Retinal pigment epithelial cell (primary cell): ENCODE data around the gene HTRA3.

Experiments
- DNase-seq: peaks from one replicate; pipeline ENCODE4 v3.0.0-alpha.2; 2010; ENCODE audit warnings: low read depth
- H3K4me3 ChIP-seq: 2 replicates; pipeline ENCODE4 v1.5.1; 2011; ENCODE audit warnings: mild to moderate bottlenecking, low read length, control low read depth, moderate library complexity
- TF ChIP-seq, protein P1 (sequence below): conservative IDR thresholded peaks from 2 replicates; pipeline ENCODE4 v1.5.1; 2011; ENCODE audit warnings: low read depth, low read length, control low read depth, inconsistent platforms

The HTRA3 gene

DNA sequence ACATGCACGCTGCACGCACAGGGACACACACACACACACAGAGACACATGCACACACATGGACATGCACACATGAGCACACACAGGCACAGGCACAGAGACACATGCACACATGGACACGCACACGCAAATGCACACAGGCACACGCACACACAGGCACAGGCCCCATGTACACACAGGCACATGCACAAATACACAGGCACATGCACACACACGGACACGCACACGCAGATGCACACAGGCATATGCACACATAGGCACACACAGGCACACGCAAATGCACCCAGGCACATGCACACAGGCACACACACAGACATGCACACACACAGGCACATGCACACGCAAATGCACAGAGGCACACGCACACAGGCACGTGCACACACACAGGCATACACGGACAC, 30.3 kb upstream of the HTRA3 start:
- TF ChIP-seq, protein P1, sequence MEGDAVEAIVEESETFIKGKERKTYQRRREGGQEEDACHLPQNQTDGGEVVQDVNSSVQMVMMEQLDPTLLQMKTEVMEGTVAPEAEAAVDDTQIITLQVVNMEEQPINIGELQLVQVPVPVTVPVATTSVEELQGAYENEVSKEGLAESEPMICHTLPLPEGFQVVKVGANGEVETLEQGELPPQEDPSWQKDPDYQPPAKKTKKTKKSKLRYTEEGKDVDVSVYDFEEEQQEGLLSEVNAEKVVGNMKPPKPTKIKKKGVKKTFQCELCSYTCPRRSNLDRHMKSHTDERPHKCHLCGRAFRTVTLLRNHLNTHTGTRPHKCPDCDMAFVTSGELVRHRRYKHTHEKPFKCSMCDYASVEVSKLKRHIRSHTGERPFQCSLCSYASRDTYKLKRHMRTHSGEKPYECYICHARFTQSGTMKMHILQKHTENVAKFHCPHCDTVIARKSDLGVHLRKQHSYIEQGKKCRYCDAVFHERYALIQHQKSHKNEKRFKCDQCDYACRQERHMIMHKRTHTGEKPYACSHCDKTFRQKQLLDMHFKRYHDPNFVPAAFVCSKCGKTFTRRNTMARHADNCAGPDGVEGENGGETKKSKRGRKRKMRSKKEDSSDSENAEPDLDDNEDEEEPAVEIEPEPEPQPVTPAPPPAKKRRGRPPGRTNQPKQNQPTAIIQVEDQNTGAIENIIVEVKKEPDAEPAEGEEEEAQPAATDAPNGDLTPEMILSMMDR: no peak
- no peak overlapping the region for H3K4me3 ChIP-seq

DNA sequence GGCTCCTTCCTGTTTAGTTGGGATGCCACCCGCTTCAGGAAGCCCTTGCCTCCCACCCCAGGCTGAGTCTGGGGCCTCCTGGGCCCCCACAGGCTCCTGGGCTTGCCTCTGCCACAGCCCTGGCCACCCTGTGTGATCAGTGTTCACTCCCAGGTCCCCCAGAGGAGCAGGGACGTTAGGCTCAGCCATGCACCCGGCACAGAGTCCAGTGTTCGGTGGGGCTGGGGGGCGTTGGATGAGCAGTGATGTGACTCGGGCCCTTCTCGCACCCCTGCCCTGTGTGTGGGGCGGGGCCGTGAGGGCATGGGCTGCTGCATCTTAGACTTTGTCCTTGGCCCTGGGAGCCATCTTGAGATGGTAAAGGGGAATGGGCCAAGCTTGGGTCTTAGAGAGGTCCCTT, 29.9 kb upstream of the HTRA3 start:
- TF ChIP-seq, protein P1: no peak
- H3K4me3 ChIP-seq: no peak overlapping the region
- DNase-seq: no peak

More for the DNA sequence above, 30.3 kb upstream of the HTRA3 start:
- no peak for DNase-seq

DNA sequence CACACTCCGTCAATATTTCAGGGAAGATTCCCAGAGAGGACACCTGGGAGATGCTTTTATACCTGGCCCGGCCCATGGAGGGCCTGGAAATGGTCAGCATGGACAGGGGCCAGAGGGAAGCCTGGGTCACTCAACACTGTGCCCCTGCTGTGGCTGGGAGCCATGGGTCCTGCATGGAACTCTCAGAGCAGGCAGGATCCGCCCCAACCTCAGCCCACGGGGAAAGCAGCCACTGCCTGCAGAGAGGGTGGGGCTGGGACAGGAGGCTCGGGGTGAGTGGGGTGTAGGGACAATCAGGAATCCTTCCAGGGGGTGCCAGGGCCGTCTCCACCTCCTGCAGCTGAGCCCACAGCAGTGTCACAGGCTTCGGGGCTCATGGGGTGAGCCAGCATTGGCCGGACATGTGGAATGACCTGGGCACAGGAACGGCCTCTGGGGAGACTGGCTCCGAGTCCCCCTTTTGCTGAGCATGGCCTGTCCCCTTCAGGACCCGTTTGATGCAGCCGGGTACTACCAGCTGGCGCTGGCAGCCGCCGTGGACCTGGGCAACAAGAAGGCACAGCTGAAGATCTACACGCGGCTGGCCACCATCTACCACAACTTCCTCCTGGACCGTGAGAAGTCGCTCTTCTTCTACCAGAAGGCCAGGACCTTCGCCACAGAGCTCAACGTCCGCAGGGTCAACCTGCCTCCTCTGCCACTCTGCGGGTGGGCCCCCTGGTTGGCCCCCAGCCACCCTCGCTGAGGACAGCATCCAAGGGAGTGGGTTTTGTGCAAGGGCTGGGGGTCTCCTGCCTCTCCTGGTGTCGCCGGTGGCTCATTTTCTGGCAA, 29.1 kb upstream of the HTRA3 start:
- no peak overlapping the region for H3K4me3 ChIP-seq
- DNase-seq: no peak
- TF ChIP-seq, protein P1: no peak

DNA sequence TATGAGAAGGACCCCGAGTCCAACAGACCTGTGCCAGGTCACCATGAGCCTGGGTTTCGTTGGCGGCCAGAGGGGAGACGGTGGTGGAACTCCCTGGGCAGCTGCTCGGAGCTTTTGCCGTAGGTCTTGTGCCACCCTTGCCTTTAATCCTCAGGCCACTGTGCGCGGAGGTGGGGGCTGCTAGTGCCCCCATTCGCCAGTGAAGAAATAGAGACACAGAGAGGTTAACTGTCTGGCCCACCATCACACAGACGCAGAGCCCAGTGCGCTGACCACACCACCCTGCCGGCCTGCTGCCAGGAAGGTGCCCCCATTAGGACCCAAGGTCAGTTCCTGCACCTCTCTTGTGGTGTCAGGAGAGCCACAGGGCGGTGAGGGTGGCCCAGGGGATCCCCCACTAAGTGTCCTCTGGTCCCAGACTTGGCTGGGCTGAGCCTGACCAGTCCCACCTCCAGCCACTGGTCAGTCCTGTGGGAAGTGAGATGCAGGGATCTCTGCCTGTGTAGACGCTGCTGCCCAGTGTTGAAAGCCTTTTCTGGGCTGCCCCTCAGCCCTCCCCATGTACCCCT, 28.3 kb upstream of the HTRA3 start:
- H3K4me3 ChIP-seq: no peak overlapping the region
- TF ChIP-seq, protein P1: no peak
- no peak for DNase-seq

DNA sequence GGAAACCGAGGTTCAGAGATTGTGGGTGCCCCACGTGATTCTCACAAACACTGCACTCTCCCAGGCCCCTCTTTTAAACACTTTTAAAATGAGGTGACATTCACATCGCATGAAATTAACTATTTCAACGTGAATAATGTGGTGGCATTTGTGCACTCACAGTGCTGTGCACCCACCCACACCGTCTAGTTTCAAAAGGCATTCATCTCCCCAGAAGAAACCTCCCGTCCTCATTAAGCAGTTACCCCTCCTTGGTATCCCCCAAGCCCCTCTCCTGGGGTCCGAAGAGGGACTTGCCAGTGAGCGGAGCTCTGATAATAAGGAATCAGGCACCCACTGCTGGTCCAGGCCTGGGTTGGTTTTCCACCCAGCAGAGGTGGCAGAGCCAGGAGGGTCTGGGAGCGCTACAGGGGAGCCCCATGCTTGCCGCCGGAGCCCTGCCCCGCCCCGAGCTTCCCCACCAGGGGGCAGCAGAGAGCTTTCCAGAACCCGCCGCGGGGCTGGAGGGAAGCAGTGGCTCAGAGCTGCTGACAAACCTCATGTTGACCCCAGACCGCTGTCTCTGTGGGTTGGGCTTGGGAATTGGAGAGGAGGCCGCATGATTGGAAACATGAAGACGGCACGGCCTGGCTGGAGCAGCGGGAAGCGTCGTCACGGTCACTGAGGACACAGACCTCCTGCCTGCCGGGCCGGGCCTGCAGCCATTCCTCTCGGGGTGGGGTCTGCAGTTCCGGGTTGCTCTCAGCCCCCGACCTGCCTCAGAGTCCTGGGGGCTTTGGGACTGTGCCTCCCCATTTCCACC, 27.5 kb upstream of the HTRA3 start:
- TF ChIP-seq, protein P1: peak; percentile 96
- no peak overlapping the region for H3K4me3 ChIP-seq
- DNase-seq: peak; percentile 52

DNA sequence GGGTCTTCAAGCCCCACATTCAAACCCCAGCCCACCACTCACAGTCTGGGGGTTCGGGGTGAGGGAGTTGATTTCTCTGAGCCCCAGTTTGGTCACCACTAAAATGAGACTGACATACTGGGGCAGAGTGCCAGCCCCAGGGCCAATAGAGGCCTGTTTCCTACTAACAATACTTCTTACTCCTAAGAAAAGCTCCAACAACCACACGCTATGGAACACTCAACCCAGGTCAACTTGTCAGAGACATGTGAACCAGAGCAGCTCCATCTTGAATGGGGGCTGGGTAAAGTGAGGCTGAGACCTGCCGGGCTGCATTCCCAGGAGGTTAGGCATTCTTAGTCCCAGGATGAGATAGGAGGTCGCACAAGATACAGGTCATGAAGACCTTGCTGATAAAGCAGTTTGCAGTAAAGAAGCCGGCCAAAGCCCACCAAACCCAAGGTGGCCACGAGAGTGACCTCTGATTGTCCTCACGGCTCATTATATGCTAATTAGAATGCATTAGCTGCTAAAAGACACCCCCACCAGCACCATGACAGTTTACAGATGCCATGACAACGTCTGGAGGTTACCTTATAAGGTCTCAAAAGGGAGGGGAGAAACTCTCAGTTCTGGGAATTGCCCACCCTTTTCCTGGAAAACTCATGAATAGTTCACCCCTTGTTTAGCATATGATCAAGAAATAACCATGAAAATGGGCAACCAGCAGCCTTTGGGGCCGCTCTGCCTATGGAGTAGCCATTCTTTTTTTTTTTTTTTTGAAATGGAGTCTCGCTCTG, 26.6 kb upstream of the HTRA3 start:
- no peak overlapping the region for H3K4me3 ChIP-seq
- no peak for DNase-seq
- TF ChIP-seq, protein P1: no peak
